HG03558 (cell line): ENCODE results near the gene ALS2CL.
"Not testable (repeated sequence)": the region's sequence is repeated elsewhere in the genome, so short reads cannot be mapped to it uniquely, and the experiment has no call there.

Experiments used
- ATAC-seq: cut with Tn5 transposase; IDR thresholded peaks from one replicate; pipeline ENCODE4 v1.9.1; 2021; ENCODE audit warnings: moderate number of reproducible peaks; ENCODE audit not compliant: unreplicated experiment; ENCODE audit errors: extremely low read depth

The ALS2CL gene

GRCh38 chr3:46705751-46706552, 12.5 kb upstream of the ALS2CL start:
- no peak for ATAC-seq

DNA sequence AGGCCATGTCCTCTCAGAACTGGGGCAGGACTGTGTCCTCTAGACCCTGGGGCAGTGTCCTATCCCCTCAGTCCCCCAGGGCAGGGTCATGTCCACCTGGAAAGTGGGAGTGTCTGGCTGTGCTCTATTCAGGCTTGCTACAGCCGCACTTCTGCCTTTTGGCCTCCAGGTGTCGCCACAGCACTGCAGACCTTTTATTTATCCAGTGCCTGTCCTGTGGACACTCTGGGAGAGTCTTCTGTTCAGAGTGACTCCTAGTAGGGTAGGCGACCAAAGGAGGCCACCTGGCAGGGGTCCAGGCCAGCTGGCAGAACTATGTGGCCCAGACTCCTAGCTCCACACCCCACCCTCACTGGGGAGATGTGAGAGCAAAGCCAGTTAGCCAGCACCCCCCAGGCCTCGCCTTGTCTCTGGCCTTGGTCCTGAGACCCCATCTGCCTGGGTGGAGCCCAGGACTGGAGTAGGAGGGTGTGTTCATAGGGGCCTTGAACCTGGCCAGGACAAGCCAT, 11.6 kb upstream of the ALS2CL start:
- ATAC-seq = no peak

DNA sequence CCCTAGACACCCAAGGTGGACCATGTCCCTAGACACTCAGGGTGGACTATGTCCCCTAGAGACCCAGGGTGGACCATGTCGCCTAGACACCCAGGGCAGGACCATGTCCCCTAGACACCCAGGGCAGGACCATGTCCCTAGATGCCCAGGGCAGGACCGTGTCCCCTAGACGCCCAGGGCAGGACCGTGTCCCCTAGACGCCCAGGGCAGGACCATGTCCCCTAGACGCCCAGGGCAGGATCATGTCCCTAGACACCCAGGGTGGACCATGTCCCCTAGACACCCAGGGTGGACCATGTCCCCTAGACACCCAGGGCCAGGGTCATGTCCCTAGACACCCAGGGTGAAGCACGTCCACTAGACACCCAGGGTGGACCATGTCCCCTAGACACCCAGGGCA, 10.9 kb upstream of the ALS2CL start:
- not testable (repeated sequence) for ATAC-seq

DNA sequence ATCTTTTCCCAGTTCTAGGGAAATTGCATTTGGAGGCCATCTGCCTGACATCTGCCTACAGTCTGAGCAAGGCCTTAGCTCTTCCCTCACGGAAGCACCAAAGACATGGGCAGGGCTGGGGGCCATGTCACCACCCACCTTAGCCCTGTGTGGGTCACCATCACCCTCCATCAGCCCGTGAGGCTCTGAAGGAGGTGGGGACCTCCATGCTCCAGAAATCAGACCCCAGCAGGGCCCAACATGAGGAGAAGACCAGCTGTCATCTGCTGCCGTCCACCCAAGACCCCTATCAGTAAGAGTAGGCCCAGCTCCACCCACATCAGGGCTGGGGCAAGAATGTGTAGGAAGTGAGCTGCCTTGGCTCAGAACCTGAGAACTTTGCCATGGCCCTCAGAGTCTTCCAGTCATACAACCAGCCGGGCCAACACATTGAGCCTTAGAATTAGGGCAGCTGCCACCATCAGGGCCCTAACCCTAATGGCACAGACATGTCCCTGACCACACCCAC, 9.6 kb upstream of the ALS2CL start:
- no peak for ATAC-seq

GRCh38 chr3:46702246-46703012, 8.9 kb upstream of the ALS2CL start:
- no peak for ATAC-seq

DNA sequence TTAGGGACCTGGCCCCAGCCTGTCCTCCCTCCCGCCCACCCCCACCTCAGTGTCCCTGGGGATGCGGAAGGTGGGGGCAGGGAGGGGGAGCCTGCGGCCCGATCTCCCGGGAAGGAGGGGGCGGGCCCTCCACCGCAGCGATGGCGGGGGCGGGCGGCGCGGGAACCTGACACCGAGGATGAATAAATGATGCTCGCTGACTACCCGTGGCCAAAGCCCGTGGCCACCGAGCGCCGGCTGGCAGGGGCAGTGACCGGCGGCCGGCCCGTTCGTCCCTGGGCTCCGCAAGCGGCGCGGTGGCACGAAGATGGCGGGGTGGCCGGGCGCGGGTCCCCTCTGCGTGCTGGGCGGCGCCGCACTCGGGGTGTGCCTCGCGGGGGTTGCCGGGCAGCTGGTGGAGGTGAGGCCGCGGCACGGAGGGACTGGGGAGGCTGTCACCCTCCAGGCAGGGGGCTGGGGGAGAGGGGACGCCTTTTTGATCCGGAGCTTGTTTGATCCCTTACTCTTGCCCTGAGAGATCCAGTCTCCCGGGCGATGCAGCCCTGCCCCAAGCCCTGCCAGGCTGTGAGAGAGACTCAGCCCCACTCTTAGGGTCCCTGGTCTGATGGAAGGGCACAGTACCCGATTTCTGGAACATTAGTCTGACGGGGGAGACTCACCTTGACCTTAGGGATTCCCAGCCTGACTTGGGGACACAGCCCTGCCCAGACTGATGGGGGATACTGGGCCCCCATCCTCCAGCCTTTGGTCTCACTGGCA, 7.9 kb upstream of the ALS2CL start, which contains the start of gene TMIE:
TMIE (plus strand) TSS at position 212 of the 759 bp plus-strand sequence; CDS start at position 308, 96 bp downstream.
- no peak for ATAC-seq

DNA sequence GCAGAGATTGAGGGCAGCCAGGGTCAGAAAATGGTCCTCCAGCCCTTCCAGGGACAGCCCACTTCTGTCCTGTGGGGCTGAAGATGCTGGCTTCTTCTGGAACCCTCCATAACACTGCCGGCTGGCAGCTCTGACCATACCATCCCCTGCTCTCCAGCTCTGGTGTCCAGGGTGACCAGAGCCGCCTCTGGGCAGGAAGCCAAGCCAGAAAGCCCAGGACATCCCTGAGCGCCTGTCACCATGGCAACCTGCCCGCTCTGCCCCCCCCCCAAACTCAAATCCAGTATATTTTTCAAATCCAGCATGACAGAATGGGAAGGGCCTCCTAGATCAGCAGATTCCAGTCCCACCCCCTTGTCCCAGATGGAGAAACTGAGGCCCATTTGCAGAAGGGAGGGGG, 7.3 kb upstream of the ALS2CL start:
- ATAC-seq = no peak

GRCh38 chr3:46699676-46700523, 6.4 kb upstream of the ALS2CL start:
- ATAC-seq = no peak

DNA sequence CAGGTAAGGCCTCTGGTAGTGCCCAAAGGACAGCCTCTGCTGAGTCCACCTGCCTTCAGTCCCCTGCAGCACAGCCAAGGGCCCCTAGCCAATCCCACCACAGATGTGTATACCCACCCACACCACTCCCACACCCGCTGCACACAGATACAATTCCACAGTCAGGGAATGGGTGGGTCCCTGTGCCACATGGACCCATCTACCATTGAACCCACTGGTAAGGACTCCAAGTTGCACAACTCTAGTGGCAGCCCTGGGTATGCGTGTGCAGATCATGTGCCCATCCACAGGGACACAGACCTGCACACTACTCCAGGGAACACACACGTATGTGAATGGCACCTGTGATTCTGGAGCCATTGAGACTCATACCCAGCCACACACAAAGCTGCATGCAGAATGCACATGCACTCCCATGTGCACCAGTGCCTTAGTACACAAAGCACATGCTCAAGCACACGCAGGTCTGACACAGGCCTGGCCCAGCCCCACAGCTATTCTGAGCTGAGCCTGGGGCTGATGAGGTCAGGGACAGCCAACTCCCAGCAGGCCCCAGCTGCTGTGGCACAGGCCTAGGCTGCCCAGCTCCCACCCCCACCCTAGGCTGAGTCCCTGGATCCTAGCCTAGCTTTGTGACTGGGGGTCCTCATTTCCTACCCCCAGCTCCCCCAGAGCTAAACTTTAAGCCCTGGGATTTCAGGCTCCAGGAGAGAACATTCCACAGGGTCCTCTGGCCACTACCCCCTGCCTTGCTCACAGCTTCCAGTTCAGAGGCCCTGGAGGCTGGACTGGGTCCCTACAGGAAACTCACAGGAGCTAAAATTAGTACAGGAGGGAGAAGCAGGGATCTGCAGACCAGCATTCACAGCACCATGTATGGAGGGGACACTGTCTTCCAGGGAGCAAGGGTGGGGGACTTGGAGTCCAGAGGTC, 2.7 kb upstream of the ALS2CL start:
- ATAC-seq = no peak

DNA sequence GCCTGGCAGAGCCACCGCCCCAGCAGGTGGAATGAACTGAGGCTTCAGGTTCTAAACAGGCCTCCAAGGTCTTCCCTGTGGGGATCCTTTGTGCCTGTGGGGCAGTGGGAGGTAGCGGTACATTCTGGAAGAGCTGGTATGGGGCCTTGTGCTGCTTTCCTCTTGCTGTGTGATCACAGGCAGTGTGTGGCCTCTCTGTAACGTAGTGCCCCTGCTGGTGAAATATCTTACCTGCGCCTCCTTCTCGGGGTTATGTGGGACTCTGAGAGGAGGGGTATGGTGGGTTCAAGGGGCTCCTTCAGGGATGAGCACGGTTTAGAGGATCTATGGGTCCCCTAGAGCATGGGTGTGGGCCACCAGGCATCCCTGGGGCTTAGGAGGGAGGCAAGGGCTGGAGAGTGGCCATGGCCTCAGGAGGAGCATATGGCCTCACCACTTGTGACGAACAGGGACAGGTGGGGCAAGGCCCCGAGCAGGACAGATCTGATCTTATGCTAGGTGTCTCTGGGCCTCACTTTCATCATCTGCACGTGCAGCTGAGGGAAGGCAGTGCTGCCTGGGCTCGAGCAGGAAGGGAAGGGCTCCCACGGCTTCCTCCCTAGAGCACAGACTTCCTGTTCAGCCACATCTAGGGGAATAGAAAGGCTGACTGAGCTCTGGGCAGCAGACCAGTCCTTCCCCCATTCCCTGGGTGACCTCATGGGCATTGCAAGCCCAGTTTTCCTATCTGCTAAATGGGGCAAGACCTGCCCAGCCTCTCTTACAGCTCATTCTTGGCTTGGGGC, 1.9 kb upstream of the ALS2CL start:
- no peak for ATAC-seq

DNA sequence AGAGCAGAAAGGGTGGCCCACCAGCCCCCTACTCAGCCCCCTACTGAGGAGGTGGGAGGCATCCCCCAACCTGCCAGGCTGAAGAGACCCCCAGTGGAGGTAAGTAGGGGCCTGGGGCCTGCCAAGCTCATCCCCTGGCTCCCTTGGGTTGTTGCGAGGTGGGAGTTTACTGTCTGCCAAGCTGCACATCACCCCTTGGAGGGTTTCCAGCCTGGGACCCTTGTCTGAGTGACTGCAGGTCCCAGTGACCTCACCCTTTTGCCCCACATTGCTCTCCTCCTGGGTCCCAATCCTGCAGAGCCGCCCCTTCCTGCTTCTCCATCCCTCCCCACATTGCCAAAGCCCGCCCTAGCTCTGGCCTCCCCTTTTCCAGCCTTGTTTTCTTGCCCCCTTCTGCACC, 1.0 kb upstream of the ALS2CL start:
- ATAC-seq = no peak

- ATAC-seq = no peak
Observed at GRCh38 chr3:46693892-46694226, 380 bp upstream of the ALS2CL start.

- no peak for ATAC-seq
Observed at GRCh38 chr3:46692566-46692990, 901 bp downstream of the ALS2CL start.

DNA sequence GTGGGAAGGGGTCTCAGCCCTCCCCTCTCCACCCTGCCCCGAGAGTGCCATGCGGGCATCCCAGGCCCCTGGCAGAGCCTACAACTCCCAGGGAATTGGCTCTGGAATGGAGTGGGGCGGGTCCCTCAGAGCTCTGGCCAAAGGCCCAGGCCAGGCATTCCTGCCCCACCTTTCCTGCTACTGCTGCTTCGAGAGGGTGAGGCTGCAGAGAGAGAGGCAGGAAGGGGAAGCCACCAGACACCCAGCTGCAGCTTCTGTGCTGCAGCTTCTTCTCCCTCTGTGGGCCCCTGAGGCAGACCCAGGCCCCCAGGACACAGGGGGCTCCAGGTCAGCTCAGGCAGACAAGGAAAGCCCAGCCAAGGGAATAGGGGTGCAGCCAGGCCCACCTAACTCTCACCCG, 2.7 kb downstream of the ALS2CL start:
- ATAC-seq = no peak

DNA sequence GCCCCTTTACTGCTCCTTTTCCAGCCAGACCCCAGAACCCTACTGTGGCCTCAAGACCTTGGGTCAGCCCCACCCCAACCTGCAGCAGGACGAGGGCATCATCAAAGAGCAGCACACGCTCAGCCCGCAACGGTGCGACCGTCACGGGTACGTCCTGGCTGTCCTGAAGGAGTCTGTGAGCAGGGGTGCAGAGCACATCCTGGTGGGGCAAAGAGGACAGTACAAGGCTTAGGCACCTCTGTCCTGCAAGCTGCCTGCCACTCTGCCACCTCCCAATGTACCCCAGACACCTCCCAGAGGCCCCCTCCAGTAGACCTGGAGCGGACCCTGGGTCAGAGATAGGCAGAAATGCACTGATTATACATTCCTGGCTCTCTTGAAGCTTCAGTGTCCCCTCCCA, 8.0 kb downstream of the ALS2CL start:
- no peak for ATAC-seq

DNA sequence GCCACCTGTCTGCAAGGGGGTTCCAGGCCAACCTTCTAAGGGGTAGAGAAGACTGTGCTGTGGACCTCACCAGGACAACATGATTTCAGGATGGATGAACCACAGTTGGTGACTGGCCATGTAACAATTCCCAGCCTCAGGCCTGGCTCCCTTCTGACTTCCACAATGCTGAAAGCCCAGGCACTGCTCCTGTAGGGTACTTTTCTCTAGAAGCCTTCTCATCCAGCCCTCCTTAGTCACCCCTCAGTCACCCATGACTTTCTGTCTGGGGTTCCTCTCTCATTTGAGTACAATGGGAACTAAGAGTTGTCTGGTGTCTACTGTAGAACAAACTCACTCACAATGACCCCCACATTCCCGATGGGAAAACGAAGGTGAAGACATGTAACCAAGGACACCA, 8.6 kb downstream of the ALS2CL start:
- ATAC-seq = no peak

GRCh38 chr3:46682974-46683373, 10.5 kb downstream of the ALS2CL start:
- ATAC-seq = no peak
